Body of pancreas (tissue), 4 donors: ENCODE results near the gene WDR83. TPM values are rescaled to one million over a fixed set of nuclear protein-coding genes. Genes with fewer than 3 reads are reported as not detected.

Source experiments
- ATAC-seq: fragments of 150-250 bp; one replicate; pipeline ENCODE4 v1.9.1; 2016
- DNase-seq, 4 donors: peaks; one replicate each; pipeline ENCODE4 v3.0.0-alpha.2; 2019
- H3K27ac ChIP-seq, 4 donors: fragments of 200-600 bp; sonication (generic); 1 replicate in 3 of 4; 2 replicates in 1 of 4; pipeline versions ENCODE4 v1.5.1 to v1.6.1; 2016 to 2019; ENCODE audit warnings: mild to moderate bottlenecking in 1 of 4, mixed read lengths in 1 of 4, moderate library complexity in 1 of 4
- H3K27me3 ChIP-seq, 2 donors: fragments of 200-600 bp; sonication (generic); one replicate each; pipeline ENCODE4 v1.6.0; 2016; ENCODE audit warnings: mild to moderate bottlenecking in 1 of 2
- H3K36me3 ChIP-seq, 2 donors: fragments of 200-600 bp; sonication (generic); replicated peaks in 1 of 2; 2 replicates each; pipeline ENCODE4 v1.5.1; 2016; ENCODE audit warnings: low read depth in 2 of 2; ENCODE audit not compliant: insufficient read depth in 1 of 2
- H3K4me1 ChIP-seq: fragments of 200-600 bp; sonication (generic); one replicate; pipeline ENCODE4 v1.6.0; 2016
- H3K4me3 ChIP-seq, 2 donors: fragments of 200-600 bp; sonication (generic); 1 replicate in 1 of 2; 2 replicates in 1 of 2; pipeline ENCODE4 v1.5.1; 2016 to 2019
- H3K9me3 ChIP-seq, 3 donors: fragments of 200-600 bp; sonication (generic); 1 replicate in 2 of 3; 2 replicates in 1 of 3; pipeline ENCODE4 v1.5.1; 2016
- CTCF ChIP-seq, 7 experiments: fragments of 450-650 bp in 4 of 7; fragments of 200-600 bp in 3 of 7; sonication (generic) in 3 of 7; IDR thresholded peaks; one replicate each; pipeline ENCODE4 v1.5.1; 2016 to 2019; ENCODE audit warnings: antibody characterized with exemption in 7 of 7
- POLR2A ChIP-seq, 3 donors: fragments of 450-650 bp; IDR thresholded peaks; one replicate each; pipeline ENCODE4 v1.6.1; 2016; ENCODE audit warnings: antibody characterized with exemption in 3 of 3, mild to moderate bottlenecking in 2 of 3
- WGBS, 2 donors: methylation state at CpG; one replicate each; pipeline ENCODE4 v1.1.5; 2017; 5-methylcytosine and 5-hydroxymethylcytosine counted together
- intact Hi-C: fragments of 100-400 bp; cut with DNase I; formaldehyde crosslinking; loops from one replicate; pipeline ENCODE4 v1.15.1; 2023
- total RNA-seq, 2 donors: library from RNA; depleted of rRNA; stranded (reverse); fragments of >200 nt; gene quantifications; one replicate each; pipeline ENCODE4 v1.1.0, GENCODE V29; 2016

The WDR83 gene
- total RNA-seq, 2 donors from 2014 or later = 12.5 to 37.2 TPM

DNA sequence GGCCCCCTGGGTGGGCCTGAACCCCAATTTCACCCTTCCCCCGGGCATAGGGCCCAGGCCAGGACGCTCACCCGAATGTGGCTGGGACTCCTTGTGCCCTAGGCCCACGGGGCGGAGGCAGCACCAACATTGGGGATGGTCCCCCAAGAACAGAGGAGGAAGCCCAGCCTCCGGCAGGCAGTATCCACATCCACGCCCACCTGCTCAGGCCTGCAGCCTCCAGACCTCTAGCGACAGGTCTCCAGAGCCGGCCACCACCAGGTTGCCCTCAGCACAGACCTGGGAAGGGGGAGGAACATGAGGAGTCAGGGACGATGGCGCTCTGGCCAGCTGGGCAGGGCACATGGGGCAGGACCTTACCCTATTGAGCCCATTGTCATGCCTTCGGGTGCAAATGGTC lies 22.4 kb downstream of the WDR83 start:
- Histone ChIP-seq H3K4me1 (no peaks in the 10 kb centered on the region), H3K27me3 (no peaks in the 10 kb centered on the region), H3K9me3 (no peaks in the 10 kb centered on the region), H3K27ac (no peak overlapping the region), H3K36me3 (no peaks in the 10 kb centered on the region), H3K4me3 (no peak overlapping the region)
- ATAC-seq = peak; percentile 13
- no peak for DNase-seq
- 60 to 85% methylated on average over 1 to 12 of the region's 12 CpGs for WGBS, 2 donors
- TF ChIP-seq POLR2A (IDR thresholded peaks at IDR 0.05) = no peak
- intact Hi-C loops = no loop called here

GRCh38 chr19:12689581-12690216 lies 23.1 kb downstream of the WDR83 start:
- Histone ChIP-seq H3K4me1 (peaks cover under 1% of the 10 kb centered on the region), H3K36me3 (no peaks in the 10 kb centered on the region), H3K27ac (no peak overlapping the region), H3K9me3 (no peaks in the 10 kb centered on the region), H3K4me3 (no peak overlapping the region), H3K27me3 (no peaks in the 10 kb centered on the region)
- WGBS, 2 donors = 71 to 90% methylated on average over 11 to 23 of the region's 26 CpGs
- ATAC-seq = no peak
- intact Hi-C loops = no loop called here
- TF ChIP-seq POLR2A (IDR thresholded peaks at IDR 0.05) = no peak
- TF ChIP-seq CTCF (IDR thresholded peaks at IDR 0.05) = no peak
- DNase-seq = no peak

- Histone ChIP-seq H3K9me3 (no peaks in the 10 kb centered on the region), H3K27me3 (no peaks in the 10 kb centered on the region), H3K4me1 (peaks cover 20% of the 10 kb centered on the region), H3K4me3 (no peak overlapping the region), H3K27ac (no peak overlapping the region), H3K36me3 (no peaks in the 10 kb centered on the region)
- WGBS, 2 donors = 81 to 91% methylated on average over 4 to 5 of the region's 5 CpGs
- ATAC-seq = no peak
- intact Hi-C loops = no loop called here
- TF ChIP-seq CTCF (IDR thresholded peaks at IDR 0.05) (no peak), POLR2A (IDR thresholded peaks at IDR 0.05) (no peak)
- DNase-seq = no peak
Observed at GRCh38 chr19:12692960-12693359, 26.4 kb downstream of the WDR83 start.

DNA sequence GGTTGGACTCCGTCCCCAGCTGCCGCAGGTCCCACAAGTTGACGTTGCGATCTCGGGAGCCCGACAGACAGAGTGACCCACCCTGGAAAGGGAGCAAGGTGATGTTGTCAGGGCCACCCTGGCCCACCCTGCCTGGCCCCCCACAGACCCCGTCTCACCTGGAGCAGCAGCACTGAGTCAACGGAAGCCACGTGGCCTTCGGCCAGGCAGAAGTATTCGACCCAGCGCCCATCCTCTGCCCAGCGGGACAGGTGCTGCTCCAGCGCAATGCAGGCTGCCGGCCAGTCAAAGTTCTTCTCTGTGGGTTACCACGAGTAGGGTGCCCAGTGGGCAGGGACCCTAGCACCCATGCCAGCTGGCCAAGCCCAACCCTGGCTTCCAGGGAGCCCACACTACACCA lies 28.0 kb downstream of the WDR83 start:
- Histone ChIP-seq H3K9me3 (no peaks in the 10 kb centered on the region), H3K4me1 (peaks cover 20% of the 10 kb centered on the region), H3K36me3 (no peaks in the 10 kb centered on the region), H3K4me3 (no peak overlapping the region), H3K27ac (no peak overlapping the region), H3K27me3 (no peaks in the 10 kb centered on the region)
- intact Hi-C loops = no loop called here
- WGBS, 2 donors = 76 to 83% methylated on average over 9 to 12 of the region's 16 CpGs
- ATAC-seq (no peak), DNase-seq (no peak)
- TF ChIP-seq POLR2A (IDR thresholded peaks at IDR 0.05) (no peak), CTCF (IDR thresholded peaks at IDR 0.05) (no peak)

DNA sequence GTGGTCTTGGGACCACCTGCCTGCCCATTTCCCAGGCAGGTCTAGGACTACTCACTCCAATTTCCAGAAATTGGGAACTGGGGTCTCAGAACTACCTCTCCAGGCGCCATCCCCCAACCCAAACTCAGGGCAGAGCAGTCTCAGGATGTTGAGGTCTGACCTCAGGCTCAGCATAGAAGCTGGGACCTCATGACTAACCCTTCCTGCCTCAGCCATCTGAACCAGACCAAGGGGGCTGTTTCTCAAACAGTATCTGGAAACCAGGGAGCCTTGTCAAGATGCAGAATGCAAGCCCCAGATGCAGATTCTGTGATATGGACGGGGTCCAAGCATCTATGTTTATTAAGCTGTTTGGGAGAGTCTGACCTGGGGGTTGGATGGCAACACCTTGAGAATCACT lies 28.5 kb downstream of the WDR83 start:
- Histone ChIP-seq H3K27ac (no peak overlapping the region), H3K4me1 (peaks cover 20% of the 10 kb centered on the region), H3K9me3 (no peaks in the 10 kb centered on the region), H3K4me3 (no peak overlapping the region), H3K27me3 (no peaks in the 10 kb centered on the region), H3K36me3 (no peaks in the 10 kb centered on the region)
- 49% methylated on average over 2 of the region's 2 CpGs; no CpG with 5 or more reads in 1 of the 2 donors for WGBS, 2 donors
- no peak for ATAC-seq
- TF ChIP-seq CTCF (IDR thresholded peaks at IDR 0.05) (no peak), POLR2A (IDR thresholded peaks at IDR 0.05) (no peak)
- intact Hi-C loops = no loop called here
- no peak for DNase-seq
